Islet of Langerhans (tissue), 1 donor: ENCODE measurements around the gene FBXW8.
A peak's percentile ranks its signal among the peaks of the same experiment; 100 is the strongest.

Experiments
- FAIRE-seq: peaks from one replicate; lab custom pipeline; 2011; peaks lifted over from hg19 to GRCh38; lab: Jason Lieb, UNC

FBXW8 gene

GRCh38 chr12:116959198-116959460 lies 48.4 kb downstream of the FBXW8 start:
- no peak for FAIRE-seq

GRCh38 chr12:116959845-116960514 lies 49.2 kb downstream of the FBXW8 start:
- no peak for FAIRE-seq

GRCh38 chr12:116962197-116962596 lies 51.4 kb downstream of the FBXW8 start:
- no peak for FAIRE-seq

- FAIRE-seq = no peak
These were observed 52.1 kb downstream of the FBXW8 start for GRCh38 chr12:116962783-116963356.

- no peak for FAIRE-seq
These were observed 53.6 kb downstream of the FBXW8 start for GRCh38 chr12:116964054-116965050.

- no peak for FAIRE-seq
These were observed 58.2 kb downstream of the FBXW8 start for GRCh38 chr12:116968986-116969385.

GRCh38 chr12:116969615-116970585 lies 59.1 kb downstream of the FBXW8 start:
- peak; percentile 71 for FAIRE-seq

- no peak for FAIRE-seq
These were observed 60.5 kb downstream of the FBXW8 start for GRCh38 chr12:116971222-116971621.

- FAIRE-seq = no peak
These were observed 65.1 kb downstream of the FBXW8 start for GRCh38 chr12:116975779-116976393.

GRCh38 chr12:116977465-116978380 lies 67.0 kb downstream of the FBXW8 start:
- no peak for FAIRE-seq

- no peak for FAIRE-seq
These were observed 68.2 kb downstream of the FBXW8 start for GRCh38 chr12:116978791-116979508.

GRCh38 chr12:116980083-116980482 lies 69.3 kb downstream of the FBXW8 start:
- no peak for FAIRE-seq

GRCh38 chr12:116982791-116983411 lies 72.2 kb downstream of the FBXW8 start:
- no peak for FAIRE-seq

- no peak for FAIRE-seq
These were observed 73.3 kb downstream of the FBXW8 start for GRCh38 chr12:116984098-116984497.

GRCh38 chr12:116990329-116990728 lies 79.6 kb downstream of the FBXW8 start:
- no peak for FAIRE-seq

GRCh38 chr12:116990971-116991966 lies 80.5 kb downstream of the FBXW8 start:
- no peak for FAIRE-seq

GRCh38 chr12:116996093-116996492 lies 85.3 kb downstream of the FBXW8 start:
- no peak for FAIRE-seq

- no peak for FAIRE-seq
These were observed 85.9 kb downstream of the FBXW8 start for GRCh38 chr12:116996621-116997020.
